Adrenal gland (tissue), 12 donors: ENCODE results near the gene NAP1L2. TPM values are rescaled to one million over a fixed set of nuclear protein-coding genes. Genes with fewer than 3 reads are reported as not detected.

ENCODE experiments used
- DNase-seq, 7 donors: peaks; one replicate each; pipeline ENCODE4 v3.0.0-alpha.2; 2019 to 2020
- H3K27ac ChIP-seq, 5 donors: fragments of 200-600 bp; sonication (generic) in 4 of 5; 1 replicate in 3 of 5; 2 replicates in 2 of 5; pipeline versions ENCODE4 v1.5.1 to v1.8.0; 2016 to 2020; ENCODE audit warnings: mild to moderate bottlenecking in 1 of 5
- H3K27me3 ChIP-seq: fragments of 200-600 bp; 2 replicates; pipeline ENCODE4 v1.8.0; 2021
- H3K36me3 ChIP-seq, 2 donors: fragments of 200-600 bp; replicated peaks in 1 of 2; 1 replicate in 1 of 2; 2 replicates in 1 of 2; pipeline versions ENCODE4 v1.5.1 to v1.8.0; 2018 to 2022
- H3K4me1 ChIP-seq, 2 donors: fragments of 200-600 bp; replicated peaks in 1 of 2; 1 replicate in 1 of 2; 2 replicates in 1 of 2; pipeline versions ENCODE4 v1.5.1 to v1.8.0; 2018 to 2021
- H3K4me3 ChIP-seq, 4 donors: fragments of 200-600 bp; sonication (generic) in 3 of 4; one replicate each; pipeline ENCODE4 v1.5.1; 2016 to 2018
- H3K9me3 ChIP-seq, 3 donors: fragments of 200-600 bp; sonication (generic) in 1 of 3; replicated peaks in 1 of 3; 1 replicate in 2 of 3; 2 replicates in 1 of 3; pipeline versions ENCODE4 v1.5.1 to v1.8.0; 2016 to 2021
- POLR2A ChIP-seq, 2 donors: fragments of 450-650 bp; IDR thresholded peaks; one replicate each; pipeline ENCODE4 v1.6.1; 2017; ENCODE audit warnings: antibody characterized with exemption in 2 of 2, mild to moderate bottlenecking in 2 of 2, moderate library complexity in 1 of 2
- WGBS, 4 donors: extraction: QIAGEN DNeasy Blood & Tissue Kit in 2 of 4; methylation state at CpG; one replicate each; pipeline versions ENCODE4 v1.1.5 to v1.1.7; 2013 to 2017; 5-methylcytosine and 5-hydroxymethylcytosine counted together
- intact Hi-C, 2 donors: fragments of 100-400 bp; cut with DNase I; formaldehyde crosslinking; loops; one replicate each; pipeline versions ENCODE4 v1.14.1 to v1.15.0; 2022 to 2023
- polyA plus RNA-seq, 3 donors: library from polyadenylated mRNA; stranded (reverse); fragments of 200-250 nt in 2 of 3; fragments of 350-450 nt in 1 of 3; fragmentation: Illumina TruSeq in 1 of 3; extraction: RNeasy Lipid Tissue Mini Kit (QIAGEN cat#74804) in 1 of 3; gene quantifications; one replicate each; pipeline ENCODE4 v1.2.3, GENCODE V29; 2013 to 2014
- total RNA-seq, 9 donors: library from RNA; depleted of rRNA in 4 of 9; stranded (reverse); fragments of >200 nt in 4 of 9; fragments of 120-200 nt in 1 of 9; fragmentation: NEBNext Ultra II Directional in 1 of 9; extraction: Animal tissue kit (Norgen Biotek cat#: 25700) in 1 of 9; gene quantifications; one replicate each; pipeline versions ENCODE4 v1.1.0 to v1.2.4, GENCODE V29; 2013 to 2023
- TF ChIP-seq, protein P1 (sequence below), 6 experiments: fragments of 450-650 bp in 4 of 6; fragments of 200-600 bp in 2 of 6; sonication (generic) in 1 of 6; IDR thresholded peaks; 1 replicate in 5 of 6; 2 replicates in 1 of 6; pipeline versions ENCODE4 v1.5.1 to v1.8.0; 2016 to 2021; ENCODE audit warnings: antibody characterized with exemption in 6 of 6, mild to moderate bottlenecking in 2 of 6, moderate library complexity in 1 of 6
- donor health status: healthy with polysubstance abuse.
- donor health status: Bipolar disorder and iron deficiency.
- donor health status: DM: yes; HTN: yes; CAD: no.
- donor health status: DM: no; HTN: no; CAD: no.
- donor health status: DM: no; HTN: no; CAD: no.
- donor health status: DM: yes; HTN: yes; CAD: no.

The NAP1L2 gene
- total and polyA plus RNA-seq, 12 donors, result 1.3 to 9.7 (median 3.4) TPM

DNA sequence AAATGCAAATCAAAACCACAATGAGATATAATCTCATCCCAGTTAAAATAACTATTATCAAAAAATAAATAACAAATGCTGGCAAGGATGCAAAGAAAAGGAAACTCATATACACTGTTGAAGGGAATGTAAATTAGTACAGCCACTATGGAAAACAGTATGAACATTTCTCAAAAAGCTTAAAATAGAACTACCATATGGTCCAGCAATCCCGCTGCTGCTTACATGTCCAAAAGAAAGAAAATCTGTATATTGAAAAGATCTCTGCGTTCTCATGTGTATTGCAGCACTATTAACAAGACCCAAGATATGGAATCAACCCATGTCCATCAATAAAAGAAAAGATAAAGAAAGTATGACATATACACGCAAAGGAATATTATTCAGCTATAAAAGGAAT lies 3.0 kb upstream of the NAP1L2 start:
- Histone ChIP-seq H3K36me3 (no peaks in the 10 kb centered on the region), H3K4me3 (no peak overlapping the region), H3K27ac (no peak overlapping the region), H3K4me1 (no peaks in the 10 kb centered on the region), H3K9me3 (peaks cover 0 to 5% (median 0%) of the 10 kb centered on the region in 3 donors), H3K27me3 (peaks cover 9% of the 10 kb centered on the region)
- WGBS, 4 donors, result 54 to 72% (median 63%) methylated on average over 3 of the region's 3 CpGs
- TF ChIP-seq, protein P1, sequence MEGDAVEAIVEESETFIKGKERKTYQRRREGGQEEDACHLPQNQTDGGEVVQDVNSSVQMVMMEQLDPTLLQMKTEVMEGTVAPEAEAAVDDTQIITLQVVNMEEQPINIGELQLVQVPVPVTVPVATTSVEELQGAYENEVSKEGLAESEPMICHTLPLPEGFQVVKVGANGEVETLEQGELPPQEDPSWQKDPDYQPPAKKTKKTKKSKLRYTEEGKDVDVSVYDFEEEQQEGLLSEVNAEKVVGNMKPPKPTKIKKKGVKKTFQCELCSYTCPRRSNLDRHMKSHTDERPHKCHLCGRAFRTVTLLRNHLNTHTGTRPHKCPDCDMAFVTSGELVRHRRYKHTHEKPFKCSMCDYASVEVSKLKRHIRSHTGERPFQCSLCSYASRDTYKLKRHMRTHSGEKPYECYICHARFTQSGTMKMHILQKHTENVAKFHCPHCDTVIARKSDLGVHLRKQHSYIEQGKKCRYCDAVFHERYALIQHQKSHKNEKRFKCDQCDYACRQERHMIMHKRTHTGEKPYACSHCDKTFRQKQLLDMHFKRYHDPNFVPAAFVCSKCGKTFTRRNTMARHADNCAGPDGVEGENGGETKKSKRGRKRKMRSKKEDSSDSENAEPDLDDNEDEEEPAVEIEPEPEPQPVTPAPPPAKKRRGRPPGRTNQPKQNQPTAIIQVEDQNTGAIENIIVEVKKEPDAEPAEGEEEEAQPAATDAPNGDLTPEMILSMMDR (IDR thresholded peaks at IDR 0.05), result no peak
- TF ChIP-seq POLR2A (IDR thresholded peaks at IDR 0.05), result no peak
- intact Hi-C loops, result no loop called here
- DNase-seq, result no peak

DNA sequence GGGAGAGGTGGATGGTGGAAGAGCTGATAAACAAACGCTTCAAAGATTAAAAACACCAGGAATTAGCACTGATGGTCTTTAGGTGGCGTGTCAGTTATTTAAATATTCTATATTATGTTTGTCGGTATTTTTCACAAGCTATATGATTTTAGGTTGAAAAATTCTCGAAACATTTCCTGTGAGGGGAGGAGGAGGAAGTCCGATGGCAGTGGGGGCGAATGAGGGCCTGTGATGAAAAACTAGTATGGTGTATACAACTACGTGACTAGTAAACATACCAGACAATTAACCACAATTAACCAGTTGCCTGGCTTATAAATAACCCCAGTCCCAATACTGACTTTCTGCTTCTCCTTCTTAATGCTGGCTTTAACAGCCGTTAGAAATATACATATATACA lies 595 bp upstream of the NAP1L2 start:
- Histone ChIP-seq H3K27ac (peak overlapping the region in 1 of 5 donors; percentile 66), H3K27me3 (peaks cover 9% of the 10 kb centered on the region), H3K4me3 (peak overlapping the region in 1 of 4 donors; percentile 45), H3K4me1 (no peaks in the 10 kb centered on the region), H3K36me3 (no peaks in the 10 kb centered on the region), H3K9me3 (peaks cover 0 to 5% (median 0%) of the 10 kb centered on the region in 3 donors)
- intact Hi-C loops, result no loop called here
- TF ChIP-seq, protein P1 (IDR thresholded peaks at IDR 0.05), result no peak
- TF ChIP-seq POLR2A (IDR thresholded peaks at IDR 0.05), result no peak
- DNase-seq, result no peak
- WGBS, 4 donors, result 19 to 53% (median 32%) methylated on average over 8 of the region's 8 CpGs

DNA sequence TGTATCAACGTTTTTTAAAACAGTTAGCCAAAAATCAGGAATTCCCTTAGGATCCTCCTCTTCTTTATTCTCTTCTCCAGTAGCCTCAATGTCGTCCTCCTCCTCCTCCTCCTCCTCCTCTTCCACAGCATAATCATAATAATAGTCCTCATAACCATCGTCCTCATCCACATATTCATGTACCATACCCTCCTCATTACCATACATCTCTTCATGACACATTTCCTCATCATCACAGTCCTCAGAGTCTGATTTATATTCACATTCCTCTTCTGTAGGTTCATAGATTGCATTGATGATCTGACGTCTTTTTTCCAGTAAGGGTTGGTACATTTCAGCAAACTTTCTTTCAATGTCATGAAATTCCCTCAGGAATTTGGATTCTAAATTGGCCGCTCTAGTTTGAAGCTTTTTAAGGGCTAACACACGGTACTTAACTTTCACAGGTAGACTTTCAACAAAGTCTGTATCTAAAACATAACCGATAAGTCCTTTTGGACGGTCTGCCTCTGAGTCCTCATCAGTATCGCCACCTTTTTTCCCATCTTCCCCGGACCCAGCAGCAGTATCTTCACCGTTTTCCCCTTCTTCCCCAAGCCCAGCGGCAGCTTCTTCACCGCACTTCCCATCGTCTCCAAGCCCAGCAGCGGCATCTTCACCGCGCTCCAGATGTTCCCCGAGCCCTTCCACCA lies 771 bp downstream of the NAP1L2 start:
- Histone ChIP-seq H3K4me1 (no peaks in the 10 kb centered on the region), H3K27ac (peak overlapping the region in 3 of 5 donors; percentile 22 to 66 (median 64)), H3K4me3 (peak overlapping the region in 2 of 4 donors; percentile 9 to 45), H3K27me3 (peaks cover 9% of the 10 kb centered on the region), H3K9me3 (no peaks in the 10 kb centered on the region), H3K36me3 (no peaks in the 10 kb centered on the region)
- DNase-seq, result peak in 2 of 7 donors; percentile 1 to 7
- intact Hi-C loops, result no loop called here
- no peak for TF ChIP-seq POLR2A (IDR thresholded peaks at IDR 0.05)
- TF ChIP-seq, protein P1 (IDR thresholded peaks at IDR 0.05), result no peak
- WGBS, 4 donors, result 4 to 37% (median 14%) methylated on average over 18 of the region's 18 CpGs

DNA sequence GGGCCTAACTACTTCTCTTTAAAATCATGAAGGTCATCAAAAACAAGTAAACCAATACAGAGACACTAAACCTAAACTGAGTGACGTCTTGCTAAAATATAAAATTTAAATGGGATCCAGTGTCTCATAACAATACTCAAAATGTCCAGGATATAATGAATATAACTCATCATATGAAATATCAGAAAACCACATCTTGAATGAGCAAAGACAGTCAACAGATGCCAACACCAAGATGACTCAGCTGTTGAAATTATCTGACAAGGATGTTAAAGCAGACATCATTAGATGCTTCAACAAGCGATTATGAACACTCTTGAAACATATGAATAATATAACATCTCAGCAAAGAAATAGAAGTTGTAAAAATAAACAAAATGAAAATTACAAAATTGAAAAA lies 8.3 kb downstream of the NAP1L2 start:
- Histone ChIP-seq H3K4me1 (no peaks in the 10 kb centered on the region), H3K9me3 (no peaks in the 10 kb centered on the region), H3K4me3 (no peak overlapping the region), H3K27ac (no peak overlapping the region), H3K27me3 (peaks cover 10% of the 10 kb centered on the region), H3K36me3 (no peaks in the 10 kb centered on the region)
- TF ChIP-seq POLR2A (IDR thresholded peaks at IDR 0.05), result no peak
- no peak for DNase-seq
- intact Hi-C loops, result no loop called here
- 45 to 81% (median 61%) methylated on average over 2 of the region's 2 CpGs for WGBS, 4 donors
